Stimulated activated CD8-positive, alpha-beta memory T cell treated with anti-CD3 and anti-CD28 coated beads, Interleukin-4, amount 100 ng/mL, for 24 hours (primary cell): Measurements from ENCODE around the gene SEMA4D.

ENCODE experiments used
- DNase-seq: peaks from one replicate; pipeline ENCODE4 v3.0.0-alpha.2; 2020; ENCODE audit warnings: low read depth

Gene SEMA4D

DNA sequence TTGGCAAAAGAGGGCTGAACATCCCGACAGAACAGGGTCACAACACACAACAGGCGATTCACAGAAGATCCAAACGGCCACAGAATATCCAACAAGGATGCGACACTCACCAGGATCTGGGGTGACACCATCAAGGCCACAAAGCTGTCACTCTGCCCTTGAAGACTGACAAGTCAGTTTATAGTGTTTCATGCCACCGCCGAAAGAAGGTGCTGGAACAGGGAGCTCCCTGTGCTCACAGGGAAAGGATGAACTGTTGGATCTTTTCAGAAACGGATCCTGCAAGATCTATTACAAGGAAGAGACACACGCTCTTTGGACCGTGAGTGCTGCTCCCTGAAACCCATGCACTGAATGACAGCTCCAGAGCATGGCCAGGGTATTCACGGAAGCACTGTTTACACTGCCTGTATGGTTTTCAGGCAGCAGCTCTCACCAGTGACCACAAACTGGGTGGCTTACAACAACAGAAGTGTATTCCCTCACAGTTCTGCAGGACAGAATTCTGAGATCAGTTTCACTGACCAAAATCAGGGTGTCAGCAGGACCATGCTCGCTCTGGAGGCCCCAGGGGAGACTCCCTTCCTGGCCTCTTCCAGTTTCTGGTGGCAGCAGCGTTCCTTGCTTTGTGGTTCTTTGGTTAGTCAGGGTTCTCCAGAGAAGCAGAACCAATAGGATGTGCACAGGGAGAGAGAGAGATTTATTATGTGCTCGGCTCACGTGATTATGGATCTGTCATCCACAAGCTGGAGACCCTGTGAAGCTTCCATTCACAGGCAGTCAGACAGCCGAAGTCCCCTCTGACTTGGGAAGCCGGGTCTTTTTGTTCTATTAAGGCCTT, 52.8 kb downstream of the SEMA4D start:
- DNase-seq, result no peak

DNA sequence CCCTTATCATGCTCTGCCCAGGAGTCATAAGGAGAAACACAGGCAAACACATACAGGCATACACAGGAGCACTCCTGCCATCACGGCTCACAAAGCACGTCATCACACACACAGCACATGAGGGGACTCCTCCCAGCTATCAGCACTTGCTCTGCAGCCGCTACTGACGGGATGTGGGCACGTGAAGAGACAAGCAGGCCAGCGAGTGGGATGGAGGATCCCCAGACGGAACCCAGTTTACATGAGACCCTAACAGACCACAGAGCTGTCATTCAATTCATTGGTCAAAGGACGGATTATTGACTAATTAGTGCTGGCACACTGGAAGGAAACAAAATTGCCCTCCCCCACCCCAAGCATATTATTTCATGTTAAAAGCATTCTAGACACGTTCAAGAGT, 53.6 kb downstream of the SEMA4D start:
- DNase-seq, result no peak

DNA sequence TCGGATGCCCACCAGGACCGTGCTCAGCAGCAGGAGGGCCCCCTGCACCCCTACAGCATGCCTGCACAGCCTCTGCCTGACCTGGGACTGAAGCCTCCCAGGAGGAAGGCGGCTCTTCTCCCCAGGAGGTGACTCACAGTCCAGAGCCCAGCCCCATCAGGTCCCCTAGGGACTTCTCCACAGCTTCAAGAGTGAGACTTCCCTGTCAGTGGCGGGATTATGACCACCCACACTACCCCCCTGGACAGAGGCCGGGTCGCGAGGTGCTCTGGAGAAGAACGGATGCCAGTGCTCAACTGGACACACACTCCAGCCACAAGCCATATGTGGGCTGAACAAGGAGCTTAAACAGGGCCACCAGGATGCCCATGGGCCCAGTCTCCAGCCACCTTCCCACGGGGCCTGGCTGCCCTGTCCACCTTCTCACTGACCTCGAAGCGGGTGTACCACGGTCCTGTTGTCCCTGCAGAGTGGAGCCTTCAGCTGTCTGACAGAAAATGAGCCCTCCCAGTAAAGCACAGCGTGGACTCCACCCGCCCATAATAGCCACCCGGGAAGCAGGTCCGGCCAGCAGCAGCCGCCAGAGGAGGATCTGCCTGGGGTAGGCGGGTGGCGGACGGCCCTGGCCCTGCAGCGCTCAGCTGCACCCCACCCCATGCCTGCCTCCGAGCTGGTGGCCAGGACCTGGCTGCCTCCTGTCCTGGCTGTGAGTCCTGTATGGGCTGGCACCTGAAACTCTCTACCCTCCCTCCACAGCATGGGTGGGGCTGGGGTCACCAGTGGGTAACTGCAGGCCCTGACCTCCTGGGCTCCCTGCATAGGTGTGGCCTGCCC, 54.7 kb downstream of the SEMA4D start:
- DNase-seq, result no peak

DNA sequence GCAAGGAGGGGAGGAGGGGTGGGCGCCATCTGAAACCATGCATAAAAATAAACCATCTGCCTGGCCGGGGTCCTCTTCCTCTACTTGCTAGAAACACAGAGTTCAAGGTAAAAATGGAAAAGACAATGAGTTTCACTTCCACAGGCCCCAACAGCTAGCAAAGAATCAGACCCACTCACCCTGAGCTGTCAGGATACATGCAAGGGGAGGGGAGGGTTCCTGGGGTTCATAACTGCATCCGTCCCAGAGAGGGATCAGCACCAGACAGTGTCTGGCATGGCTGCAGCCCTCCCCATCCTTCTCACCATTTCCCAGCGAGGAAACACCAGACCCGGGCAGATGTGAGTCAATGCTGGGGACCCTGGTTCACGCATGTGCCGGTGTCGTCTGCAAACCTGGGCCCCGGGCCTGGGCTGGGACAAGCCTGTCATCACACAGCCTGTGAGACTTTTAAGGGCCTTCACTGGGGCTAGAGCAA, 55.4 kb downstream of the SEMA4D start:
- DNase-seq, result no peak

DNA sequence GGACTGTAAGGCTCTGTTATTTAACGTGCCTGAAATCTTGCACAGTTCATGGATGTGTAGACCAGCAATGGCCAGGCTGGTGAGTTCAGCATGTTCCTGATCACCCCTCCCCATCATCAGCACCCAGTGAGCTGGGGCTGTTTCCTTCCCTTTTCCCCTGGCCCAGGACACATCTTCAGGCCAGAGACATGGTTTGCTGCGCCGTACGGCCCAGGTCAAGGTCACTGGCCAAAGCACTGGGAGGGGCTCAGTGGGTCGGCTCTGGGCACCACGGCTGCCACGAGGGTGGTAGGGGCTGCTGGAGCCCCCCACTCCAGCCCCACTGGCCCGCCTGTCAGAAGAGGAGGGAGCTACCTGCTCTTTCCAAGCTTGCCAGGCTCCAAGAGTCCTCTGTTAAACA, 55.9 kb downstream of the SEMA4D start:
- DNase-seq, result no peak

DNA sequence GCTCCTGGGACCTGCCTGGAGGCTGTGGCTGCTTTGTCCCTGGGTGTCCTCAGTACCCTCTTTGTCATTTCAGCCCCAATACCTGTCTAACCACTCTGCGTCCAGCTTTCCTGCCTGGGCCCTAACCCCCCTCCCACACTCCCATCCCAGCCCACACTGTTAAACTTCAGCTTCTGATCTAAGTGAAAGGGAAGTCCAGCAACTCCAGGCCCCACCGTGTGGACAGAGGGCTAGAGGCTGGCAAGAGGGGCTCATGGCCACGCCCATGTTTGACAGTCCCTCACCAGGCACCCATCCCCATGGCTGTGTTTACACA, 56.3 kb downstream of the SEMA4D start:
- DNase-seq, result no peak

DNA sequence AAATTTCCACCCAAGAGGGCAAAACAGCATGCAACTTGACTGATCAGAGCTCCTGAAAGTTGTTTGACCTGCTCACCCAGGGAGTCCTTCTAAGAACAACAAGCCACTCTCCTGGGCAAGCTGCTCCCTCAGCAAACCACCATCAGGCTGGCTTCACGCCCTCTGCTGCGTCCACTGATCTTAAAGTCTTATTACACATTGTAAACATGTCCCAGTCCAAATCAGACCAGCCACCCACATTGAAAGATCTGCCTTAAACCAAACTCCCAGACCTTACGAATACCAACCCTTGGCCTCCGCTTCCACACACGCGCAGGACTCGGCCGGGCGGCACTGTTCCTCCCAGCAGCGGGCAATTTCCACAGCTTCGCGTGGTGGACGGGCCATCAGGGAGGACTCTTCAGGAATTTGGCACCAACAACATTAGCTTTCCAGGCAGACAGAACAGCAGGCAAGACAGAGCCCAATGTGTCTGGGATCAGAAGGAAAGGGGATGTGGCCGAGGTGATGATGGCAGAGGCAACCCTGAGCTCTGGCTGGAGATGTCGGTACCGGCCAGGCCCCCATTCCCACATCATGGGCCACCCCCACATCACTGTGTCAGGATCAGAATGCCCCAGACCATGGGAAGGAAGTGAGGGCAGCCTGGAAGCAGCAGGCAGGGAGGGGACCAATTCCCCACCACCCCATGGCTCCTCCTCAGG, 56.8 kb downstream of the SEMA4D start:
- no peak for DNase-seq

DNA sequence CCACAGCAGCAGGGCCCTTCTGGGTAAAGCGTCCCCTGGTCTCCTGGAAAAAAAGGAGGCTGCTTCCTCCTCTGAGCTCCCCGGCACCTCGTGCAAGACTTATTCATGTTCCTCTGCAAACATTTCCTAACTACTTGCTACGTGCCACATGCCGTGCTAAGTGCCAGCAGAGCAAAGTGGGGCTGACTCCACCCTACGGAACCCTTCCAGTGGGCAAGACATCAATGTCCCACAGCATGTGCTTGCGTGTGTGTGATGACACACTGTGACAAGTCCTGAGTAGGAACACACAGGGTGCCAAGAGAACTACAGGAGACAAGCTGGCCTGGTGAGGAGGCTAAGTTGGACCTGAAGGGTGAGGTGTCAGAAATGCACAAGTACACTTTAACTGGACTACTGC, 57.4 kb downstream of the SEMA4D start:
- DNase-seq, result no peak

DNA sequence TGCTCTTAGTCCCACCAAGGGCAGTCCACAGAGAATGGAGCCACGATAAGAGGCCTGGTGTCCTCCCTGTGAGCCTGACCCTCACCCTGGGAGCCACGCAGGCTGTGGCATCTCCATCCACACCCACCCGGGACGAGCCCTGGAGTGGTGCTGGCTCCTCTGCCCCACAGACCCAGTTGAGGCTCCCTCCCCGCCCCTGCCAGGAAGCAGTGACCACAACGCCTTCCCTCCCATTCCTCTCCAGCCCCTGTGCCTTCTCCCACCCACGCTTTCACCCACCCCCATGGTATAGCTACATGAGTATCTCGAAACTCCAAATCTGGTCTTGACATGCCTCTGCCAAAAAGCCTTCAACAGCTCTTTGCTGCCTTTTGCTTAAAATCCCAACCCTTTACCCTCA, 57.9 kb downstream of the SEMA4D start:
- no peak for DNase-seq

DNA sequence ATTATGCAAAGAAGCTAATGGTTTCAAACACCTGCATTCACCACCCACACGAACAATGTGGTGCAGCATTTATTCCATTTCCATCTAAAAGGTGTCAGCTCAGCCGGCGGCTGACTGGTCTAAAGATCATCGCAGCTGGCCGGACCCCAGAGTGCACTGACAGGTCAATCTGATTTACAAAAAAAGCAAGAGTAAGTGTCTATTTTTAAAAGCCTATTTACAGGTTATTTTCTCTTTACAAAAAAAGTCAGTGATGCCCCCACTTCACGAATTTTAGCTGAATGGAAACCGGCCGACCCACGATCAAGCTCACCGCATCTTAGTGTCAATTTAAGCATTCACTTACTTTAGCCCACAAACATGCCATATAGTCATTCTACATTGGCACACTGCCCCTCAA, 58.3 kb downstream of the SEMA4D start:
- no peak for DNase-seq

DNA sequence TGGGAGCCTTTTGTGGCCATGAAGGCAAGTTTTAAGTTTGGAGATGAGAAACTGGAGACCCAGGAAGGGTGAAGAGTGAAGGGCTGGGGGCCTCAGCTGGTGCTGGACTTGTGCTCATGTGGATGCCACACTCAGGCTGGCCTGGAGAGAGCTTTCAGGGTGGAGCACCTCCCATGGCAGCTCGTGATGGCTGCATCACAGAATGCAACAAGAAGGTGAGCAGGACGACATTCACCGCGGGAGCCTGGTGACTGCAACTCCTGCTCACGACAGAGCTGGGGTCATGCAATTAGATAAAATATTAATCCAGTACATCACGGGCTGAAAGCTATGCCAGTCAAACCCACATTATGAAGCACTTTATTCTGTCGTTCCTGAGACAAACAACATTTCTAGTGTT, 59.7 kb downstream of the SEMA4D start:
- no peak for DNase-seq

DNA sequence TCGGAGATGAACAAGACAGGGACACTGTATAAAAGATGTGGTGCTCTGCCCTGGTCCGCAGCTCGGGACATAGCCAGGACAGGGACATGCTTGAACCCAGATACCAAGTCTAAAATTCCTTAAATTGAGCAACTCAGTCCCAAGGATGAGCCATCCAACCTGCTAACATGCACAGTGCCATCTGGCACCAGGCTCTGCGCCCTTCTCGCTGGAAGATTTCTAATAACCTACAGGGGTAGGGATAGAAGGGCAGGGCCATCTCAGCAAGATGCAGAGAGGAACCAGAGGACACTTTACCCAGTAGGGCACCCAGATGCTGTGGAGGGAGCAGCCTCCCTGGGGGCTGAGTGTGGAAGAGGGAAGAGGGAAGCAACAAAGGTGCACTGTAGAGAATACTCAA, 60.1 kb downstream of the SEMA4D start:
- no peak for DNase-seq

DNA sequence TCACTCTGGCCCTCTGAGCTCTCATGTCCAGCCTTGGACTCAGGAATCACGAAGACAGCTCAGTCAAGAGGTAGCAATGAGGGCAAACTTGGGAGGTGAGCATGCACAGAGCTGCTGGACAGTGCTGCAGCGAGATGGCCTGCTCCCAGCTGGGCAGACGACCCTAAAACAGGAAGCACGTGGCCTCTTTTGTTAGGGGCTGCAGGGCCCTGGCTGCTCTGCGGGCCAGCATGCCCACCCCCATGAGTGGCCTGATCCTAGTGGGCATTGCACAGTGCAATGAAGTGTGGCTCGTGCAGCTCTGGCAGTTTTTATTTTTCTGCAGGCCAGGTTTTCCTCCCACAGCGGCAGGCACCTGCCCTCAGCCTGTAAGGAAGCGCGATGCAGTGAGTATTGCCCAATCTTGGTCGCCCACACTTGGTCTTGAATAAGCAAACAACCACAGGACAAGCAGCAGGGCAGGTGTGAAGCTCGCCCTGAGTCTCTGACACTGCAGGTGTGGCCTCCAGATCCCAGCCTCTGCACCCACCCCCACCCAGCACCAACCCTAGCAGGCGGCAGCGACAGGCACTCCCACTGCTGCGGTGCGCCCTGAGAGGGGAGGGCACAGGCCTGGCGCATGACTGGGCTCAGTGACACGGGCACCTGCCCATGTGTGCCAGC, 60.8 kb downstream of the SEMA4D start:
- DNase-seq, result no peak

DNA sequence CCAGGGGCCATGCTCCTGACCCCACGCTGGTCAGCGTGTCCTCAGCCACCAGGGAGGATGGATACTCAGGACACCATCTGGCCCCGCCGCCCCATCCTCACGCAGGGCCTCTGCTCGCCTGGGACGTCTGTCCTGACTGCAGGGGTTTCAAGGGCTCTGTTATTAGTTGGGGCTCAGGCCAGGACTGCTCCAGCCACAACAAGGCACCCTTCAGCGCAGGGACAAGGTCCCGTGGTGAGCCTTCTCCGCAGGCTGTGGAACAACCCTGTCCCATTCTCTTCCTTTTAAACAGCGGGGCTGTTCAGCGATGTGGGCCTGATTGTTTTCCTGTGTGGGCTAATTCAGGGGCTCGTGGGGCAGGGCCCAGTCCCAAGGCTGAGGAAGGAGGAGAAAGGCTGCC, 61.6 kb downstream of the SEMA4D start:
- DNase-seq, result no peak

DNA sequence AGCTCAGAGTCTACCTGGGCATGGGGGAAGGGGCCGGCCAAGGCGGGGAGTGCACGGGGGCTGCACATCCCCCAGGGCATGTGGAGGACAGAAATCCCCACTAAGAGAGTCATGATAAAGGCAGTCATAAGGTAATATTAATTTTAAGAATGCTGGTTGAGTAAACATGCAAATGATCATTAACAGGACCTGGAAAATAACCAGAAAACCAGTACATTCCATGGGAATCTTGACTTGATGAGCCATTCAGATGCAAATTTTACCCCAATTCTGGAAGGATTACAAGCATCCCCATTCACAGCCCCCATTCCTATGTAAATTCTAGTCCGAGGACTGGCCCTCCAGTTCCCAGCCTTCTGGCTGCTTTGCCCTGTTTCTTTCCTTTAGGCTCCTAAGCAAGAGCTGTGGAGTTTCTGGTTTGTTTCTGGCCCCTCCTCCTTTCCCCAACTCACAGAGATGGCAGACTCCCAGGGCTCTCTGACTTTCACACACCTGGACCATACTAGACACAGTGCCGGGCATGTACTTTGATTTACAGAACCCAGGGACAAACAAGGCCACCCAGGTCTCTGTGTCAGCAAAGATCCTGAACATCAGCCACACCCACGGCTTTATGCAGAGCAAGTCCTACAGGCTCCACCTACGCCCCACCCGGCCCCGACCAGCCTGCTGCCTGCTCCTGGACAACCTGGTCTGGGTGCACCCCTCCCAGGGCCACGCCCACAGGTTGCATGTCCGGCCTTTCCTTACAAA, 62.7 kb downstream of the SEMA4D start:
- DNase-seq, result no peak

DNA sequence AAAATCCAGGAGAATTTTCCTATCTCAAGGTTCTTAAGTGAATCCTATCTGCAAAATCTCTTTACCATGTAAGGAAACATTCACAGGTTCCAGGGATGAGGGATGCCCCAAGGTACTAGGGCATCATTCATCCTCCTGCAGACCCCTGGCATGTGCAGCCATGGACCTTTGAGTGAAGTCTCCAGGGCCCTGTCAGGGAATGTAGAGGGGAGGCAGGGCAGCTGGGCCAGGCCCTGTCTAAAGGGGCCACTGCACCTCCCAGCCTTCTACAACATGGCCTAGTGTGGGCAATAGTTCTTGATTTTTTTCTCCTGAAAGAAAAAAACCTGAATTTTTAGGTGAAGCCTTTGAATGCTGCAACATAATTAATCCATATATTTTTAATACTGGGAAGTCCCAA, 63.3 kb downstream of the SEMA4D start:
- no peak for DNase-seq

DNA sequence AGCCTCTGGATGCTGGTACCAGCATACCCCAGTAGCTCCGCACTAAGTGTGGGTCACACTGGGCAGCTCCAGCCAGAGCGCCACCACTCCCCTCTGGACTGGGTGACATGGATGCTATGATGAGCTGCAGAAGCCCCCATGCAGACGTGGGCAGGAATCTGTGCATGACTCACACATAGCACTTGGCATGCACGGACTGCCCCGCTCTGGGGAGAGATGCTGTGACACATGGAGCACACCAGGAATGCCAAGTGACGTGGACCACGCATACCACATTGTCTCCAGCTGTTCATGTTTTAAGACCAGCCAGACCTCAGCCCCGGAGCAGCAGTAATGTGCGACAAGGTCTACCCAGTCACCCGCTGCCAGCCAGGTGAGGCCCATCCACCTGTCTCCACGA, 64.1 kb downstream of the SEMA4D start:
- DNase-seq, result no peak

DNA sequence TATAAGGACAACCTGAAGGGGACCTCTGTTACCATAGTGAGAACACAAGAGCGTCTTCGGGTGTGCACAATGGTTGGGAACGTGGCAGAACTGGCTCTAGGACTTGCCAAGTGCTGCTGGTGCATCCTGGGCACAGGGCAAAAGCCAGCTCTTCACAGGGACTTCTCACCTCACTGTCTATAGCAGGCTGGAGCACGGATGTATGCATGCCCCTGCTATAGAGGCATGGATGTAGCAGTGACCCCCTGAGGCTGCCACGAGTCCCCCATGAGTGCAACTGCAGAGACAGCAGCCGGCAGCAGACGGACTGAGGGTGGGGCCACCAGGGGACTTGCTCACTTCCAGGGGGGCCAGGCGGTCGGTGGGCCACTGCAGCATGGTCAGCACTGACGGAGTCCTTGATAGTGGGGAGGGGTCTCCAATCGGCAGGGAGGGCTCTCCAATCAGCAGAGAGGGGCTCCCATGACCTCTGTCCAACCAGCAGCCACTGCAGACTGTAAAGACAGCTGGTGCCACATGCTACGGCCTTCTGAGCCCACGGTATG, 64.9 kb downstream of the SEMA4D start:
- DNase-seq, result no peak

DNA sequence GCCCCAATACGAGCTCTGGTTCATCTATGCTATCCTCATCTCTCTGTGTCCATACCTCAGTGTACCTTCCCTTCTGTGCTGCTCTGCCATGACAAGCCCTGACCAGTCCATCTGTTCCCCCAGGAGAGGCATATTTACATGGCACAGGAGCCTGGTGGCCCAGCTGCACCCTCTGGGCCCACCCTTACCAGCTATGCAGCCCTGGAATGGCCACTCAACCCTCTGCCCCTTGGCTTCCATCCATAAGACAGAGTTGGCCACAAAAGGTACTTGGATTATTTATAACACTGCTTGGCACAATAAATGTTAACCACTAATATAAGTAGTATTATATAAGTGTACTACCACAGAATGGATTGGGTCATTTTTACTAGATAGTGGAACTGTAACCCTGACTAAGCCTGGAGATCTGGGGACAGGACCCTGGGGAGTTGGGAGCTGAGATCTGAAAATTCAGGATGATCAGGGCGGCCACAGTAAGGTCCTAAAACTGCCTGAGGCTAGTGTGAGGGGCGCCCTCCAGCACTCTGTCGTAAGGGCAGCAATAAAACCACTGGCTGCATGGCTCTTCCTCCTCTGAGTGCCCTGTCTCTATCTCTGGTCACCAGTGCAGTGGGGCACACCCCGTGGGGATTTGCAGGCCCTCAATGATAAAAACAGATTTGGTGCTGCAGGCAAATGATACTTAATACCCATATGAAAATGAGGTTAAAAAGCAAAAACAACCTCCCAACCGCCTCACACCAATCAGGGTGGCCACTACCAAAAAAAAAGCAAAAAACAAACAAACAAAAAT, 65.8 kb downstream of the SEMA4D start:
- no peak for DNase-seq

DNA sequence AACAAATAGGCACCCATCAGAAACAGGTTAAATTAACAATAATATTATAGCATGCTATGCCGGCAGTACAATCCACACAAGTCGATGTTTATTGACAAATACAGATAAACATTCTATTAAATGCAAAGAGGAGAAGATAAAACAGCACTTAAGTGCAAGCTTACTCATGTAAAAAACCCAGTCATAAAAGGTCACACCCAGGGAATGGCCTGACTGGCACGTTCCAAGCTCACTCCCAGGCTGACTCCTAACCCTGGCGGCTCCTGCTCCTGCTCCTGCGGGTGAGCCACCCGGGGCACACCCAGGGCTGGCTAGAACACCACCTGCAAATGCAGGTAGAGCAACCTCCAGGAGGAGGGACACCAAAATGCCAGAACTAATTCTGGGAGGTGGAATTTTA, 66.9 kb downstream of the SEMA4D start:
- DNase-seq, result no peak
